Endothelial cell of umbilical vein (primary cell): ENCODE results near the gene ADAMTSL2. TPM values are rescaled to one million over a fixed set of nuclear protein-coding genes. Genes with fewer than 3 reads are reported as not detected.

Source experiments
- BruUV-seq: library from RNA; stranded (reverse); fragments of 400-500 nt; replicated peaks from 2 replicates; lab custom pipeline; 2021; lab: Mats Ljungman, UMichigan
- CTCF ChIA-PET: fragments of 300-600, 350-600 bp; sonication (Branson Sonifier 250); formaldehyde crosslinking; loops from one replicate; lab custom pipeline; 2021; ENCODE audit warnings: antibody characterized with exemption, inconsistent platforms; lab: Charles Lee
- POLR2A ChIA-PET: fragments of 300-600, 350-600 bp; sonication (Branson Sonifier 250); formaldehyde crosslinking; loops from one replicate; lab custom pipeline; 2021; ENCODE audit warnings: antibody characterized with exemption, inconsistent platforms; lab: Charles Lee
- DNase-seq: peaks from one replicate; pipeline ENCODE4 v3.0.0-alpha.2; 2011; ENCODE audit warnings: low read depth, low spot score
- FAIRE-seq: peaks from 2 replicates; lab custom pipeline; 2011; peaks lifted over from hg19 to GRCh38; lab: Jason Lieb, UNC
- H2AFZ ChIP-seq: 2 replicates; pipeline ENCODE4 v1.6.0; 2012; ENCODE audit warnings: low read depth, low read length, control low read depth, inconsistent platforms
- H3K27ac ChIP-seq: 2 replicates; pipeline ENCODE4 v1.5.1; 2011; ENCODE audit warnings: low read depth, mild to moderate bottlenecking, control low read depth, low read length, moderate library complexity; ENCODE audit not compliant: insufficient read depth
- H3K27me3 ChIP-seq, 2 experiments: 2 replicates each; pipeline versions ENCODE4 v1.6.0 to v1.6.1; 2011; ENCODE audit warnings: low read length in 2 of 2, mixed read lengths in 1 of 2; ENCODE audit not compliant: control insufficient read depth in 2 of 2, insufficient read depth in 2 of 2
- H3K36me3 ChIP-seq, 2 experiments: 2 replicates in 1 of 2; 3 replicates in 1 of 2; pipeline ENCODE4 v1.5.1; 2011; ENCODE audit warnings: low read length in 2 of 2, mild to moderate bottlenecking in 1 of 2, moderate library complexity in 1 of 2; ENCODE audit not compliant: control insufficient read depth in 2 of 2, insufficient read depth in 2 of 2; ENCODE audit errors: extremely low read depth in 1 of 2
- H3K4me1 ChIP-seq: 3 replicates; pipeline ENCODE4 v1.5.1; 2011; ENCODE audit warnings: mild to moderate bottlenecking, low read length; ENCODE audit not compliant: control insufficient read depth, insufficient read depth; ENCODE audit errors: extremely low read depth
- H3K4me2 ChIP-seq: 2 replicates; pipeline ENCODE4 v1.6.1; 2011; ENCODE audit warnings: low read length, control low read depth, mixed read lengths; ENCODE audit not compliant: insufficient read depth
- H3K4me3 ChIP-seq, 3 experiments: fragments of 200-600 bp in 1 of 3; sonication (generic), shearing (Covaris generic) in 1 of 3; replicated peaks in 1 of 3; 2 replicates each; pipeline ENCODE4 v1.5.1; 2011 to 2016; ENCODE audit warnings: control low read depth in 3 of 3, low read length in 3 of 3, mild to moderate bottlenecking in 2 of 3, inconsistent platforms in 1 of 3, low read depth in 1 of 3, moderate library complexity in 1 of 3; ENCODE audit not compliant: insufficient read depth in 1 of 3
- H3K79me2 ChIP-seq: 2 replicates; pipeline ENCODE4 v1.6.0; 2012; ENCODE audit warnings: low read length, inconsistent platforms; ENCODE audit not compliant: control insufficient read depth, insufficient read depth
- H3K9ac ChIP-seq: replicated peaks from 2 replicates; pipeline ENCODE3; 2011; ENCODE audit warnings: low read length, control low read depth; ENCODE audit not compliant: insufficient read depth; ENCODE audit errors: extremely low read depth
- H3K9me1 ChIP-seq: replicated peaks from 3 replicates; pipeline ENCODE4 v1.6.0; 2011; ENCODE audit warnings: mild to moderate bottlenecking, low read length; ENCODE audit not compliant: control insufficient read depth, insufficient read depth; ENCODE audit errors: extremely low read depth
- H3K9me3 ChIP-seq: replicated peaks from 2 replicates; pipeline ENCODE4 v1.5.1; 2012; ENCODE audit warnings: low read length, inconsistent platforms; ENCODE audit not compliant: control insufficient read depth, insufficient read depth
- H4K20me1 ChIP-seq: replicated peaks from 2 replicates; pipeline ENCODE3; 2011; ENCODE audit warnings: mild to moderate bottlenecking, low read length; ENCODE audit not compliant: control insufficient read depth, insufficient read depth; ENCODE audit errors: extremely low read depth
- CTCF ChIP-seq, 2 donors: IDR thresholded peaks; 1 replicate in 1 of 2; 2 replicates in 1 of 2; pipeline ENCODE4 v1.5.1; 2011; ENCODE audit warnings: low read length in 2 of 2, mild to moderate bottlenecking in 2 of 2, moderate library complexity in 2 of 2, control low read depth in 1 of 2, inconsistent platforms in 1 of 2, low read depth in 1 of 2; ENCODE audit not compliant: insufficient read depth in 1 of 2; ENCODE audit errors: extremely low read depth in 1 of 2
- EZH2 ChIP-seq: IDR thresholded peaks from 2 replicates; pipeline ENCODE4 v1.6.1; 2012; ENCODE audit warnings: borderline replicate concordance, low read depth, mild to moderate bottlenecking, moderate library complexity, low read length, inconsistent platforms; ENCODE audit not compliant: severe bottlenecking
- dilution Hi-C: fragments of 300-500 bp; cut with MboI; formaldehyde crosslinking; loops from one replicate; pipeline ENCODE4 v1.15.0; 2019; ENCODE audit warnings: low sequenced_read_pairs; ENCODE audit not compliant: extremely low pct_ligation_motif_present
- intact Hi-C: fragments of 100-400 bp; cut with micrococcal nuclease; formaldehyde crosslinking; loops from one replicate; pipeline ENCODE4 v1.10.0; 2022
- polyA plus RNA-seq, 4 experiments: library from polyadenylated mRNA; depleted of rRNA in 3 of 4; stranded (reverse) in 3 of 4; unstranded in 1 of 4; fragments of >200 nt; gene quantifications; 2 replicates each; pipeline versions ENCODE4 v1.2.1 to v1.2.3, GENCODE V29; 2011 to 2012; ENCODE audit warnings: missing spikeins in 1 of 4
- total RNA-seq: library from RNA; stranded (reverse); gene quantifications from 2 replicates; pipeline ENCODE4 v1.2.3, GENCODE V29; 2021
- TF ChIP-seq, protein P1 (sequence below): IDR thresholded peaks from 2 replicates; pipeline ENCODE4 v1.6.1; 2011; ENCODE audit not compliant: insufficient read depth, insufficient read length

The ADAMTSL2 gene
- total and polyA plus RNA-seq, 2 donors (not counting 3 experiments of a cell fraction or from before 2014, with no cell fraction given), result not detected

GRCh38 chr9:133509179-133510083, 25.1 kb upstream of the ADAMTSL2 start:
- CTCF ChIA-PET, result interaction anchor here (0.9 to 1.2 kb wide), 2 partner anchors 23 to 216 kb away, joined by 3 to 4 read pairs; no protein-coding TSS in a partner anchor
- Histone ChIP-seq H3K27me3 (peaks cover 0 to 3% of the 10 kb centered on the region in 2 experiments), H3K79me2 (no peaks in the 10 kb centered on the region), H3K9ac (no peak overlapping the region), H3K36me3 (no peaks in the 10 kb centered on the region), H3K9me1 (no peaks in the 10 kb centered on the region), H3K27ac (no peak overlapping the region), H3K4me3 (no peak overlapping the region), H4K20me1 (no peaks in the 10 kb centered on the region), H2AFZ (no peak overlapping the region), H3K4me2 (no peak overlapping the region), H3K9me3 (no peaks in the 10 kb centered on the region), H3K4me1 (no peaks in the 10 kb centered on the region)
- TF ChIP-seq, protein P1, sequence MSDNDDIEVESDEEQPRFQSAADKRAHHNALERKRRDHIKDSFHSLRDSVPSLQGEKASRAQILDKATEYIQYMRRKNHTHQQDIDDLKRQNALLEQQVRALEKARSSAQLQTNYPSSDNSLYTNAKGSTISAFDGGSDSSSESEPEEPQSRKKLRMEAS, result no peak
- no peak for TF ChIP-seq EZH2
- TF ChIP-seq CTCF (IDR thresholded peaks at IDR 0.05; ENCODE audit: extremely low read depth in 1 of 2, insufficient read depth in 1 of 2, low read depth in 1 of 2, low read length in 2 of 2), result no peak
- dilution Hi-C loops (no loop called here), intact Hi-C loops (no loop called here)
- POLR2A ChIA-PET, result no interaction called here
- no TSS peak for BruUV-seq
- FAIRE-seq, result no peak
- DNase-seq, result no peak
